Heart right ventricle (tissue), 16 donors: Measurements from ENCODE around the gene RAI1. TPM values are rescaled to one million over a fixed set of nuclear protein-coding genes. Genes with fewer than 3 reads are reported as not detected.
A peak's percentile ranks its signal among the peaks of the same experiment; 100 is the strongest.

Experiments
- ATAC-seq, 8 donors: fragments of 200-7000 bp; cut with Tn5 transposase; one replicate each; pipeline ENCODE4 v1.9.1; 2020; ENCODE audit warnings: mild to moderate bottlenecking in 8 of 8, moderate library complexity in 8 of 8, moderate number of reproducible peaks in 1 of 8
- DNase-seq, 2 donors: peaks; one replicate each; pipeline ENCODE4 v3.0.0-alpha.2; 2020
- H3K27ac ChIP-seq, 10 donors: fragments of 200-600 bp; sonication (generic) in 2 of 10; one replicate each; pipeline versions ENCODE4 v1.5.0 to v1.8.0; 2020 to 2022; ENCODE audit warnings: mild to moderate bottlenecking in 3 of 10
- H3K27me3 ChIP-seq, 7 donors: fragments of 200-600 bp; one replicate each; pipeline ENCODE4 v1.8.0; 2021 to 2022; ENCODE audit warnings: mild to moderate bottlenecking in 2 of 7
- H3K36me3 ChIP-seq, 9 donors: fragments of 200-600 bp; sonication (generic) in 1 of 9; one replicate each; pipeline versions ENCODE4 v1.5.0 to v1.8.0; 2020 to 2022; ENCODE audit warnings: mild to moderate bottlenecking in 2 of 9
- H3K4me1 ChIP-seq, 9 donors: fragments of 200-600 bp; sonication (generic) in 1 of 9; one replicate each; pipeline versions ENCODE4 v1.5.0 to v1.8.0; 2020 to 2022; ENCODE audit warnings: mild to moderate bottlenecking in 4 of 9
- H3K4me3 ChIP-seq, 10 donors: fragments of 200-600 bp; sonication (generic) in 2 of 10; one replicate each; pipeline versions ENCODE4 v1.5.0 to v1.8.0; 2020 to 2022; ENCODE audit warnings: mild to moderate bottlenecking in 7 of 10, moderate library complexity in 2 of 10
- H3K9me3 ChIP-seq, 11 donors: fragments of 200-600 bp in 10 of 11; sonication (generic) in 2 of 11; one replicate each; pipeline versions ENCODE4 v1.5.0 to v1.8.0; 2013 to 2022; ENCODE audit warnings: mild to moderate bottlenecking in 2 of 11, control low read depth in 1 of 11, moderate library complexity in 1 of 11
- WGBS, 2 donors: extraction: QIAGEN DNeasy Blood & Tissue Kit; methylation state at CpG; one replicate each; pipeline ENCODE4 v1.1.7; 2013; ENCODE audit warnings: inconsistent platforms in 1 of 2; 5-methylcytosine and 5-hydroxymethylcytosine counted together
- intact Hi-C, 10 donors: fragments of 100-400 bp; cut with DNase I; formaldehyde crosslinking; loops; one replicate each; pipeline versions ENCODE4 v1.11.1 to v1.14.2; 2022
- polyA plus RNA-seq, 2 donors: library from polyadenylated mRNA; stranded (reverse); fragments of 200-250 nt; gene quantifications; one replicate each; pipeline ENCODE4 v1.2.3, GENCODE V29; 2013
- total RNA-seq, 10 donors: library from RNA; stranded (reverse); fragmentation: NEBNext Ultra II Directional in 3 of 10; extraction: Animal tissue kit (Norgen Biotek cat#: 25700) in 3 of 10; gene quantifications; one replicate each; pipeline versions ENCODE4 v1.2.1 to v1.2.4, GENCODE V29; 2021 to 2023
- TF ChIP-seq, protein P1 (sequence below), 9 donors: fragments of 200-600 bp; sonication (generic) in 2 of 9; IDR thresholded peaks; one replicate each; pipeline versions ENCODE4 v1.5.0 to v1.8.0; 2021 to 2022; ENCODE audit warnings: antibody characterized with exemption in 9 of 9, mild to moderate bottlenecking in 5 of 9, moderate library complexity in 1 of 9
- donor health status: Arrhythmogenic right ventricular cardiomyopathy.
- donor health status: ischemic (EF 13 %, LVEDD 7.1; RV severe dilation, severe dysfunction).
- donor health status: healthy with polysubstance abuse.
- donor health status: DM: no; HTN: yes; CAD: no.
- donor health status: DM: no; HTN: no; CAD: no.
- donor health status: ischemic (EF 25% LVEDD 6.9; RV normal size, moderate dysfunction).
- donor health status: ischemic (EF 25% LVEDD 5.7; RV mildly dilated, moderate dysfunction).
- donor health status: healthy.
- donor health status: DM: yes; HTN: yes; CAD: no.
- donor health status: Ischemic cardiomyopathy.
- donor health status: ischemic (EF 35%, LVEDD 5.7; RV mildly dilated, moderate dysfunction).
- donor health status: nonischemic (EF 11% LVEDD 7.7; RV severe dilation, severe dysfunction).
- donor health status: DM: yes; HTN: yes; CAD: no.
- donor health status: PGD.
- donor health status: ischemic (EF 29% LVEDD 5.4; RV normal size, mild dysfunction).
- donor health status: nonischemic (EF 23%, LVEDD 6.1; RV moderate dilation, normal function).

RAI1 gene
- total and polyA plus RNA-seq, 12 donors, result 13.8 to 32.0 (median 19.8) TPM

- H3K4me1 ChIP-seq, result peaks cover 25 to 49% (median 34%) of the 10 kb centered on the region in 9 donors
- no peaks in the 10 kb centered on the region for H3K9me3 ChIP-seq
- intact Hi-C loops, result no loop called here
- TF ChIP-seq, protein P1, sequence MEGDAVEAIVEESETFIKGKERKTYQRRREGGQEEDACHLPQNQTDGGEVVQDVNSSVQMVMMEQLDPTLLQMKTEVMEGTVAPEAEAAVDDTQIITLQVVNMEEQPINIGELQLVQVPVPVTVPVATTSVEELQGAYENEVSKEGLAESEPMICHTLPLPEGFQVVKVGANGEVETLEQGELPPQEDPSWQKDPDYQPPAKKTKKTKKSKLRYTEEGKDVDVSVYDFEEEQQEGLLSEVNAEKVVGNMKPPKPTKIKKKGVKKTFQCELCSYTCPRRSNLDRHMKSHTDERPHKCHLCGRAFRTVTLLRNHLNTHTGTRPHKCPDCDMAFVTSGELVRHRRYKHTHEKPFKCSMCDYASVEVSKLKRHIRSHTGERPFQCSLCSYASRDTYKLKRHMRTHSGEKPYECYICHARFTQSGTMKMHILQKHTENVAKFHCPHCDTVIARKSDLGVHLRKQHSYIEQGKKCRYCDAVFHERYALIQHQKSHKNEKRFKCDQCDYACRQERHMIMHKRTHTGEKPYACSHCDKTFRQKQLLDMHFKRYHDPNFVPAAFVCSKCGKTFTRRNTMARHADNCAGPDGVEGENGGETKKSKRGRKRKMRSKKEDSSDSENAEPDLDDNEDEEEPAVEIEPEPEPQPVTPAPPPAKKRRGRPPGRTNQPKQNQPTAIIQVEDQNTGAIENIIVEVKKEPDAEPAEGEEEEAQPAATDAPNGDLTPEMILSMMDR (IDR thresholded peaks at IDR 0.05), result no peak
- H3K27ac ChIP-seq, result peak overlapping the region in 3 of 10 donors; percentile 83 to 95 (median 88)
- DNase-seq (no peak), ATAC-seq (no peak)
- H3K4me3 ChIP-seq, result no peak overlapping the region
- H3K27me3 ChIP-seq, result no peaks in the 10 kb centered on the region
- H3K36me3 ChIP-seq, result peaks cover 0 to 34% (median 5%) of the 10 kb centered on the region in 9 donors
- 95 to 96% methylated on average over 5 of the region's 5 CpGs for WGBS, 2 donors
These were observed 166.5 kb downstream of the RAI1 start for GRCh38 chr17:17847726-17848125.

- Histone ChIP-seq H3K4me3 (no peak overlapping the region), H3K4me1 (peaks cover 25 to 48% (median 34%) of the 10 kb centered on the region in 9 donors), H3K9me3 (no peaks in the 10 kb centered on the region), H3K36me3 (peaks cover 0 to 34% (median 5%) of the 10 kb centered on the region in 9 donors), H3K27me3 (no peaks in the 10 kb centered on the region), H3K27ac (peak overlapping the region in 9 of 10 donors; percentile 38 to 95 (median 86))
- ATAC-seq, result no peak
- TF ChIP-seq, protein P1 (IDR thresholded peaks at IDR 0.05), result no peak
- whole genome bisulfite sequencing, 2 donors, result 87 to 94% methylated on average over 10 of the region's 10 CpGs
- intact Hi-C loops, result no loop called here
- no peak for DNase-seq
These were observed 167.2 kb downstream of the RAI1 start for GRCh38 chr17:17848311-17849082.

- Histone ChIP-seq H3K9me3 (no peaks in the 10 kb centered on the region), H3K36me3 (peaks cover 0 to 34% (median 5%) of the 10 kb centered on the region in 9 donors), H3K27me3 (no peaks in the 10 kb centered on the region), H3K4me3 (no peak overlapping the region), H3K4me1 (peaks cover 25 to 48% (median 34%) of the 10 kb centered on the region in 9 donors), H3K27ac (peak overlapping the region; percentile 38 to 95 (median 84))
- intact Hi-C loops, result no loop called here
- DNase-seq, result peak; percentile 55 to 65
- peak; percentile 34 to 85 (median 60) for ATAC-seq
- 29 to 37% methylated on average over 5 of the region's 5 CpGs for WGBS, 2 donors
- TF ChIP-seq, protein P1 (IDR thresholded peaks at IDR 0.05), result no peak
These were observed 168.0 kb downstream of the RAI1 start for GRCh38 chr17:17849147-17849820.

- DNase-seq (peak in 1 of 2 donors; percentile 64), ATAC-seq (peak; percentile 42 to 80 (median 62))
- Histone ChIP-seq H3K36me3 (peaks cover 0 to 35% (median 5%) of the 10 kb centered on the region in 9 donors), H3K9me3 (no peaks in the 10 kb centered on the region), H3K4me1 (peaks cover 25 to 42% (median 34%) of the 10 kb centered on the region in 9 donors), H3K27ac (peak overlapping the region; percentile 38 to 95 (median 84)), H3K27me3 (no peaks in the 10 kb centered on the region), H3K4me3 (no peak overlapping the region)
- intact Hi-C loops, result loop anchor here in 1 of 10 donors (10.0 kb wide), 1 partner anchor 85 kb away; no protein-coding TSS in a partner anchor
- TF ChIP-seq, protein P1 (IDR thresholded peaks at IDR 0.05), result peak in 7 of 9 donors; percentile 27 to 48 (median 39)
- 29 to 33% methylated on average over 2 of the region's 2 CpGs for WGBS, 2 donors
These were observed 168.7 kb downstream of the RAI1 start for GRCh38 chr17:17849845-17850373.
